GM23248 (cell line): ENCODE results near the gene P4HA2. TPM values are rescaled to one million over a fixed set of nuclear protein-coding genes. Genes with fewer than 3 reads are reported as not detected.
"Not testable (repeated sequence)": the region's sequence is repeated elsewhere in the genome, so short reads cannot be mapped to it uniquely, and the experiment has no call there.

ENCODE experiments used
- DNase-seq: peaks from one replicate; pipeline ENCODE4 v3.0.0-alpha.2; 2015
- H2AFZ ChIP-seq: fragments of 200-600 bp; sonication (generic); 2 replicates; pipeline ENCODE4 v1.6.1; 2016; ENCODE audit warnings: antibody characterized with exemption
- H3F3A ChIP-seq: fragments of 200-600 bp; sonication (generic); 2 replicates; pipeline ENCODE4 v1.6.1; 2016; ENCODE audit warnings: mild to moderate bottlenecking, antibody characterized with exemption, mixed run types; ENCODE audit not compliant: insufficient read depth
- H3K27ac ChIP-seq: fragments of 200-600 bp; sonication (generic); 2 replicates; pipeline ENCODE4 v1.5.1; 2016; ENCODE audit warnings: mild to moderate bottlenecking
- H3K27me3 ChIP-seq: fragments of 200-600 bp; sonication (generic); replicated peaks from 2 replicates; pipeline ENCODE4 v1.6.1; 2016; ENCODE audit warnings: mild to moderate bottlenecking; ENCODE audit not compliant: insufficient read depth
- H3K36me3 ChIP-seq: fragments of 200-600 bp; sonication (generic); 2 replicates; pipeline ENCODE4 v1.6.1; 2016; ENCODE audit warnings: low read depth, mild to moderate bottlenecking
- H3K4me1 ChIP-seq: fragments of 200-600 bp; sonication (generic); 2 replicates; pipeline ENCODE4 v1.6.1; 2016; ENCODE audit warnings: mild to moderate bottlenecking; ENCODE audit not compliant: insufficient read depth
- H3K4me2 ChIP-seq: fragments of 200-600 bp; sonication (generic); one replicate; pipeline ENCODE4 v1.6.1; 2016; ENCODE audit warnings: mild to moderate bottlenecking; ENCODE audit not compliant: unreplicated experiment
- H3K4me3 ChIP-seq: fragments of 200-600 bp; sonication (generic); 2 replicates; pipeline ENCODE4 v1.5.1; 2016; ENCODE audit warnings: mild to moderate bottlenecking
- H3K79me2 ChIP-seq: fragments of 200-600 bp; sonication (generic); 2 replicates; pipeline ENCODE4 v1.6.1; 2016; ENCODE audit warnings: mild to moderate bottlenecking; ENCODE audit not compliant: insufficient read depth
- H3K9ac ChIP-seq: fragments of 200-600 bp; sonication (generic); 2 replicates; pipeline ENCODE4 v1.6.1; 2016; ENCODE audit warnings: mild to moderate bottlenecking
- H3K9me2 ChIP-seq: fragments of 200-600 bp; sonication (generic); 2 replicates; pipeline ENCODE4 v1.6.1; 2016; ENCODE audit warnings: mixed run types, mild to moderate bottlenecking, moderate library complexity; ENCODE audit not compliant: insufficient read depth
- H3K9me3 ChIP-seq: fragments of 200-600 bp; sonication (generic); one replicate; pipeline ENCODE4 v1.6.1; 2017; ENCODE audit warnings: low read depth
- H4K20me1 ChIP-seq: fragments of 200-600 bp; sonication (generic); 2 replicates; pipeline ENCODE4 v1.6.0; 2016; ENCODE audit not compliant: insufficient read depth
- EZH2 ChIP-seq: fragments of 200-600 bp; sonication (generic); IDR thresholded peaks from 2 replicates; pipeline ENCODE4 v1.6.1; 2018; ENCODE audit warnings: antibody characterized with exemption, mild to moderate bottlenecking; ENCODE audit not compliant: insufficient read depth, poor library complexity, severe bottlenecking
- EZH2phosphoT487 ChIP-seq: fragments of 200-600 bp; sonication (generic); IDR thresholded peaks from 2 replicates; pipeline ENCODE4 v1.6.1; 2018; ENCODE audit warnings: antibody characterized with exemption, moderate library complexity, mild to moderate bottlenecking, low read depth; ENCODE audit not compliant: insufficient read depth
- WGBS, 2 experiments: methylation state at CpG; one replicate each; pipeline ENCODE4 v1.1.6; 2015 to 2017; ENCODE audit warnings: low lambda C conversion rate in 2 of 2, low coverage in 1 of 2; ENCODE audit errors: missing lambda C conversion rate in 2 of 2; 5-methylcytosine and 5-hydroxymethylcytosine counted together
- in situ Hi-C: fragments of 300-500 bp; cut with MboI; formaldehyde crosslinking; loops from 2 replicates; pipeline ENCODE4 v1.15.0; 2020
- polyA plus RNA-seq: library from polyadenylated mRNA; unstranded; fragments of >200 nt; fragmentation: Nextera tagmentation; extraction: Ambion mirVana; gene quantifications from 2 replicates; pipeline ENCODE4 v1.2.1, GENCODE V29; 2016
- total RNA-seq: library from RNA; depleted of rRNA; stranded (reverse); fragments of >200 nt; shearing (Covaris generic); gene quantifications from 2 replicates; pipeline ENCODE4 v1.2.3, GENCODE V29; 2014

P4HA2 gene
- total and polyA plus RNA-seq, 2 experiments from 2014 or later, result 337 to 353 TPM

GRCh38 chr5:132156413-132156812 is 71.2 kb downstream of the P4HA2 start:
- TF ChIP-seq EZH2 (no peak), EZH2phosphoT487 (no peak)
- H3K27ac ChIP-seq, result no peak overlapping the region
- no peaks in the 10 kb centered on the region for H4K20me1 ChIP-seq
- no peak overlapping the region for H3K4me2 ChIP-seq
- WGBS, 2 experiments, result 80 to 83% methylated on average over 4 of the region's 4 CpGs
- in situ Hi-C loops, result no loop called here
- no peaks in the 10 kb centered on the region for H3K4me1 ChIP-seq
- no peak overlapping the region for H3K9ac ChIP-seq
- no peaks in the 10 kb centered on the region for H3K36me3 ChIP-seq
- H3F3A ChIP-seq, result no peaks in the 10 kb centered on the region
- no peaks in the 10 kb centered on the region for H3K79me2 ChIP-seq
- no peaks in the 10 kb centered on the region for H3K9me2 ChIP-seq
- no peak overlapping the region for H2AFZ ChIP-seq
- no peak overlapping the region for H3K4me3 ChIP-seq
- DNase-seq, result no peak
- H3K9me3 ChIP-seq, result no peaks in the 10 kb centered on the region
- H3K27me3 ChIP-seq, result no peaks in the 10 kb centered on the region; the same call in 1 of the 2 replicates

GRCh38 chr5:132150565-132150964 is 77.1 kb downstream of the P4HA2 start:
- no peaks in the 10 kb centered on the region for H4K20me1 ChIP-seq
- no peaks in the 10 kb centered on the region for H3K9me3 ChIP-seq
- H3K27me3 ChIP-seq, result peaks cover 9% of the 10 kb centered on the region
- no peaks in the 10 kb centered on the region for H3K36me3 ChIP-seq
- no peak overlapping the region for H3K4me2 ChIP-seq
- H3K4me1 ChIP-seq, result no peaks in the 10 kb centered on the region
- no peak overlapping the region for H3K4me3 ChIP-seq
- H3F3A ChIP-seq, result no peaks in the 10 kb centered on the region
- no peak overlapping the region for H2AFZ ChIP-seq
- no peaks in the 10 kb centered on the region for H3K79me2 ChIP-seq
- DNase-seq, result no peak
- H3K9me2 ChIP-seq, result no peaks in the 10 kb centered on the region
- 74 to 85% methylated on average over 1 to 2 of the region's 2 CpGs for WGBS, 2 experiments
- in situ Hi-C loops, result no loop called here
- H3K27ac ChIP-seq, result no peak overlapping the region
- H3K9ac ChIP-seq, result no peak overlapping the region
- TF ChIP-seq EZH2 (no peak), EZH2phosphoT487 (no peak)

- no peak overlapping the region for H3K9ac ChIP-seq
- H3K9me3 ChIP-seq, result peaks cover 4% of the 10 kb centered on the region
- H3K4me2 ChIP-seq, result no peak overlapping the region
- no peaks in the 10 kb centered on the region for H3F3A ChIP-seq
- no peaks in the 10 kb centered on the region for H4K20me1 ChIP-seq
- TF ChIP-seq EZH2phosphoT487 (no peak), EZH2 (no peak)
- in situ Hi-C loops, result no loop called here
- peaks cover 9% of the 10 kb centered on the region for H3K27me3 ChIP-seq
- whole genome bisulfite sequencing, 2 experiments, result 75 to 84% methylated on average over 3 of the region's 3 CpGs
- no peaks in the 10 kb centered on the region for H3K4me1 ChIP-seq
- no peak overlapping the region for H3K4me3 ChIP-seq
- H3K79me2 ChIP-seq, result no peaks in the 10 kb centered on the region
- no peak overlapping the region for H3K27ac ChIP-seq
- DNase-seq, result no peak
- no peaks in the 10 kb centered on the region for H3K9me2 ChIP-seq
- H2AFZ ChIP-seq, result no peak overlapping the region
- no peaks in the 10 kb centered on the region for H3K36me3 ChIP-seq
These were observed 80.0 kb downstream of the P4HA2 start for GRCh38 chr5:132147663-132148062.

- in situ Hi-C loops, H3K27ac ChIP-seq: not testable (repeated sequence)
- 76 to 89% methylated on average over 3 of the region's 3 CpGs for WGBS, 2 experiments
These were observed 82.3 kb downstream of the P4HA2 start for GRCh38 chr5:132145326-132145725.

GRCh38 chr5:132143148-132143547 is 84.5 kb downstream of the P4HA2 start:
- H3K4me3 ChIP-seq, result no peak overlapping the region
- 79 to 81% methylated on average over 1 of the region's 1 CpG for WGBS, 2 experiments
- H3F3A ChIP-seq, result peaks cover 6% of the 10 kb centered on the region; the same call in 1 of the 2 replicates
- peaks cover 5% of the 10 kb centered on the region for H3K9me3 ChIP-seq
- H3K4me2 ChIP-seq, result no peak overlapping the region
- H3K36me3 ChIP-seq, result no peaks in the 10 kb centered on the region
- no peak overlapping the region for H2AFZ ChIP-seq
- H3K4me1 ChIP-seq, result peaks cover 4% of the 10 kb centered on the region
- H3K79me2 ChIP-seq, result no peaks in the 10 kb centered on the region
- H3K9ac ChIP-seq, result no peak overlapping the region
- no peaks in the 10 kb centered on the region for H4K20me1 ChIP-seq
- DNase-seq, result peak; percentile 11
- H3K27me3 ChIP-seq, result peaks cover 6% of the 10 kb centered on the region; the same call in 1 of the 2 replicates
- TF ChIP-seq EZH2, result no peak
- TF ChIP-seq EZH2phosphoT487, result no peak
- H3K9me2 ChIP-seq, result no peaks in the 10 kb centered on the region
- in situ Hi-C loops, result no loop called here
- no peak overlapping the region for H3K27ac ChIP-seq

More at GRCh38 chr5:132145326-132145725, 82.3 kb downstream of the P4HA2 start:
- H3K4me3 ChIP-seq, DNase-seq, H3K36me3 ChIP-seq, H3K27me3 ChIP-seq, H4K20me1 ChIP-seq, H3K4me1 ChIP-seq, H2AFZ ChIP-seq, H3K79me2 ChIP-seq, H3K9me3 ChIP-seq, H3K9ac ChIP-seq, H3K9me2 ChIP-seq, H3K4me2 ChIP-seq, H3F3A ChIP-seq: not testable (repeated sequence)
